IPS-18a (cell line): Measurements from ENCODE around the gene SDK1.

Experiments used
- H3K27ac ChIP-seq: one replicate; pipeline ENCODE4 v1.5.1; 2013; ENCODE audit warnings: low read length
- H3K27me3 ChIP-seq: one replicate; pipeline ENCODE4 v1.6.1; 2013; ENCODE audit warnings: mild to moderate bottlenecking, low read length; ENCODE audit not compliant: control insufficient read depth, insufficient read depth
- H3K36me3 ChIP-seq: one replicate; pipeline ENCODE4 v1.6.1; 2013; ENCODE audit warnings: low read depth, low read length; ENCODE audit not compliant: control insufficient read depth
- H3K4me1 ChIP-seq: one replicate; pipeline ENCODE4 v1.6.1; 2013; ENCODE audit warnings: low read depth, low read length; ENCODE audit not compliant: control insufficient read depth
- H3K4me3 ChIP-seq: one replicate; pipeline ENCODE4 v1.5.1; 2013; ENCODE audit warnings: low read length
- H3K9ac ChIP-seq: one replicate; pipeline ENCODE4 v1.6.1; 2013; ENCODE audit warnings: mild to moderate bottlenecking, low read length, moderate library complexity
- H3K9me3 ChIP-seq: one replicate; pipeline ENCODE4 v1.6.1; 2013; ENCODE audit warnings: low read depth, low read length; ENCODE audit not compliant: control insufficient read depth

SDK1 gene

DNA sequence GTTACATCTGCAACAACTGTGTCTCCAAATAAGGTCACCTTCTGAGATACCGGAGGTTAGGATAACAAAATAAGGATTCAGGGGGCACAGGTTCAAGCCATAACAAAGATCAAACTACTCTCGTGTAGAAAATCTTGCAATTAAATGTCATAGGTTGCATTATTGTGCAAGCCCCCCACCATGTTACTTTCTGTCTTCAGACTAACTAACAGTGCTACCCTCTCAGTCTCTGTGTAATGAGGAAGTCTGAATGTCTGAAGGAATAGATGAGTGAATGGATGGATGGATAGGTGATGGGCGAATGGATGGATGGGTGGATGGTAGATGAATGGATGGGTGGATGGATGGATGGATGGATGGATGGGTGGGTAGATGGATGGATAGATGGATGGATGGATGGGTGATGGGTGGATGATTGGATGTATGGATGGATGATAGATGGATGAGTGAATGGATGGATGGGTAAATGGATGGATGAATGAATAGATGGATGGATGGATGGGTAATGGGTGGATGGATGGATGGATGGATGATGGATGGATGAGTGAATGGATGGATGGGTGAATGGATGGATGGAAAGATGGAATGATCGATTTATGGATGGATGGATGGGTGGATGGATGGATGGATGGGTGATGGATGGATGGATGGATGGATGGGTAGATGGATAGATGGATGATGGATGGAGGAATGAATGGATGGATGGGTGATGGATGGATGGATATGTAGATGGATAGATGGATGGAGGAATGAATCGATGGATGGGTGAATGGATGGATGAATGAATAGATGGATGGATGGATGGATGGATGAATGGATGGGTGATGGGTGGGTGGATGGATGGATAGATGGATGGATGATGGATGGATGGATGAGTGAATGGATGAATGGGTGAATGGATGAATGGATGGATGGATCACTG, 823.8 kb downstream of the SDK1 start:
- Histone ChIP-seq H3K4me1 (peaks cover 4% of the 10 kb centered on the region), H3K36me3 (no peaks in the 10 kb centered on the region), H3K4me3 (no peak overlapping the region), H3K9me3 (peaks cover 5% of the 10 kb centered on the region), H3K27ac (no peak overlapping the region), H3K27me3 (no peaks in the 10 kb centered on the region), H3K9ac (no peak overlapping the region)

DNA sequence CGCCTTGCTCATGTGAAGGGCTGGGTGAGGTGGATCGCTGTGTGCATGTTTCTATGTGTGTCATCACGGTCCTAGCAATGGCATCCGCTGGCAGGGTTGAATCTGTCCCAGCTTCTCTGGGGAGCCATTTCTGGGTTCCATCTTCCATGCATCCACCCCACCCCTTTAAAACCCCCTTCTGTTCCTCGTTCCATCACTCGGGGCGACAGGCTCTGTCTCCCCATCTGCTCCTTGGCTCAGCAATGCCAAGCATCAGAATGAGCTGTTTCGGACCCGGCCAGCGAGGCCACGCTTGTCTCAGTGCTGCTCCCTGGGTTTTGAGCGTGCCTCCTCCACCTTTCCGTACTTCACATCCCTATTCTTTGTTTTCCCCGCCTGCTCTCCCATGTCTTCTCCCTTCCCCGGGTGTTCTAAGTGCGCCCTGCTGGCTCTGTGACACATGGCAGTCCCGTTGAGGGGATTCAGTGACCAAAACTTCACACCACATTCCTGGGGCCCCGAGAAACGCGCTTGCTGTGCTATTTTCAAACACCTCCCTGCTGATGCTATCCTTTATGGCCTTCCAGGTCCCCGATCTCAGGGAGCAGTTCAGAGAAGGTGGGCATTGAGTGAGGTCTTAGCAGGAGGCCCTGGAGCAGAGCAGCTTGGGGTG, 827.0 kb downstream of the SDK1 start:
- Histone ChIP-seq H3K27me3 (no peaks in the 10 kb centered on the region), H3K4me3 (no peak overlapping the region), H3K9me3 (no peaks in the 10 kb centered on the region), H3K36me3 (no peaks in the 10 kb centered on the region), H3K9ac (no peak overlapping the region), H3K4me1 (peaks cover 16% of the 10 kb centered on the region), H3K27ac (no peak overlapping the region)

DNA sequence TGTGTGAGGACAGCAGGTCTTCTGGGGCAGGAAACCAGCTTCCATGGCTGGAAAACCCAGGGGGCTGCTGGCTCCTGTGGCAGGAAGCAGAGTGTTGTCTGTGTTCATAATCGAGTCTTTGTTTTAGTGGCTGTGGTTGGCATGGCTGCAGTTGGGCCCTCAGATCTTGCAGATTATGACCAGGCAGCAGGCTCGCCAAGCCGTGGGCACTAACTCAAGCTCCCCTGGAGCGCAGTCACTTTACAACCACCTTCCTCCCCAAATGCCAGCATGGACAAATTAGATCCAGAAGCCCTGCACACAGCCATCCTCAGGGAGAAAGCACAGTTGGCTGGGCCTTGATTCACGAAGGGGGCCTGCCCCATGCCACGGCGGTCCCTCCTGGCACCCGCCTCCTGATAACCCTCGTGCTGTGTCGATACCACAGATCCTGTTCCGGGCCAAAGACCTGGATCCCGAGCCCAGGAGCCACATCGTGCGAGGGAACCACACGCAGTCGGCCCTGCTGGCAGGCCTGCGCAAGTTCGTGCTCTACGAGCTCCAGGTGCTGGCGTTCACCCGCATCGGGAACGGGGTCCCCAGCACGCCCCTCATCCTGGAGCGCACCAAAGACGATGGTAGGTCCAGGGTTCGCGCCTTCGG, 828.5 kb downstream of the SDK1 start:
- Histone ChIP-seq H3K9me3 (no peaks in the 10 kb centered on the region), H3K27me3 (no peaks in the 10 kb centered on the region), H3K27ac (no peak overlapping the region), H3K36me3 (no peaks in the 10 kb centered on the region), H3K4me1 (peaks cover 26% of the 10 kb centered on the region), H3K4me3 (no peak overlapping the region), H3K9ac (no peak overlapping the region)

GRCh38 chr7:4131063-4131462, 830.0 kb downstream of the SDK1 start:
- Histone ChIP-seq H3K9me3 (no peaks in the 10 kb centered on the region), H3K36me3 (no peaks in the 10 kb centered on the region), H3K27me3 (no peaks in the 10 kb centered on the region), H3K4me3 (no peak overlapping the region), H3K27ac (no peak overlapping the region), H3K4me1 (peaks cover 37% of the 10 kb centered on the region), H3K9ac (no peak overlapping the region)

- Histone ChIP-seq H3K4me3 (no peak overlapping the region), H3K9me3 (no peaks in the 10 kb centered on the region), H3K4me1 (peaks cover 44% of the 10 kb centered on the region), H3K36me3 (no peaks in the 10 kb centered on the region), H3K9ac (no peak overlapping the region), H3K27me3 (no peaks in the 10 kb centered on the region), H3K27ac (no peak overlapping the region)
Measured at GRCh38 chr7:4132221-4132620, 831.2 kb downstream of the SDK1 start.

DNA sequence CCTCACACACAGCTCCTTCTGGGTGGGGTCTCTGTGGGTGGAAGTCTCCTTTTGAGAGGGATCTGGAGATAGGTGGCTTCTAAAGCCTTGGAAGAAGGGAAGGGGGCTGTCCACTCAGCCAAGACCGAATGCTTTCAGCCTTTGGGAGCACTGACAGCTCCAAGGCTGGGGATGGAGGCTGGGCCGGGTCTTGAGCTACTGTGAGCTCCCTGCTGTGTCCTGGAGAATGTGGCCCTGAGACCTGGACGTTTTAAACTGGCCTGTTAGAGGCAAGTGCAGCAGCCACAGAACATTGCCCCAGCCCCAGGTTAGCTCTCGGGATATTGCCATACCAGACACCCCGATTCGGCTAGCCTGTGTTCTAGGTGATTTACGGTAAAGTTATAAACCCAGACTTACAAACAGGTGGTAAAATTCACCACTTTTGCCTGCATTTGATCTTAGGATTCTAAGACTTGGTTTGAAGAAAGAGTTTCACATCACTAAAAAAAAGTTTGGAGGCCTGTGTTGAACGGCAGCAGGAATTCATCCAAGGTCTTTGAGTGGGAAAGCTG, 832.5 kb downstream of the SDK1 start:
- no peaks in the 10 kb centered on the region for H3K9me3 ChIP-seq
- no peak overlapping the region for H3K9ac ChIP-seq
- no peak overlapping the region for H3K4me3 ChIP-seq
- peaks cover 44% of the 10 kb centered on the region for H3K4me1 ChIP-seq
- no peak overlapping the region for H3K27ac ChIP-seq
- H3K27me3 ChIP-seq: no peaks in the 10 kb centered on the region
- H3K36me3 ChIP-seq: no peaks in the 10 kb centered on the region

- Histone ChIP-seq H3K4me1 (peaks cover 44% of the 10 kb centered on the region), H3K27me3 (no peaks in the 10 kb centered on the region), H3K36me3 (no peaks in the 10 kb centered on the region), H3K9ac (no peak overlapping the region), H3K27ac (no peak overlapping the region), H3K4me3 (no peak overlapping the region), H3K9me3 (no peaks in the 10 kb centered on the region)
Measured at GRCh38 chr7:4134204-4134603, 833.2 kb downstream of the SDK1 start.

- H3K27ac ChIP-seq: no peak overlapping the region
- no peaks in the 10 kb centered on the region for H3K27me3 ChIP-seq
- peaks cover 44% of the 10 kb centered on the region for H3K4me1 ChIP-seq
- no peak overlapping the region for H3K4me3 ChIP-seq
- H3K9ac ChIP-seq: no peak overlapping the region
- no peaks in the 10 kb centered on the region for H3K9me3 ChIP-seq
- no peaks in the 10 kb centered on the region for H3K36me3 ChIP-seq
Measured at GRCh38 chr7:4134631-4135030, 833.6 kb downstream of the SDK1 start.

GRCh38 chr7:4135301-4135700, 834.2 kb downstream of the SDK1 start:
- Histone ChIP-seq H3K9ac (no peak overlapping the region), H3K27me3 (no peaks in the 10 kb centered on the region), H3K4me1 (peaks cover 42% of the 10 kb centered on the region), H3K4me3 (no peak overlapping the region), H3K36me3 (no peaks in the 10 kb centered on the region), H3K27ac (no peak overlapping the region), H3K9me3 (no peaks in the 10 kb centered on the region)

- Histone ChIP-seq H3K27me3 (no peaks in the 10 kb centered on the region), H3K4me1 (peaks cover 35% of the 10 kb centered on the region), H3K36me3 (no peaks in the 10 kb centered on the region), H3K4me3 (peak overlapping the region; percentile 2), H3K27ac (no peak overlapping the region), H3K9me3 (no peaks in the 10 kb centered on the region), H3K9ac (no peak overlapping the region)
Measured at GRCh38 chr7:4136036-4136435, 835.0 kb downstream of the SDK1 start.

- Histone ChIP-seq H3K27ac (no peak overlapping the region), H3K27me3 (no peaks in the 10 kb centered on the region), H3K9ac (no peak overlapping the region), H3K9me3 (no peaks in the 10 kb centered on the region), H3K4me3 (peak overlapping the region; percentile 2), H3K36me3 (no peaks in the 10 kb centered on the region), H3K4me1 (peaks cover 29% of the 10 kb centered on the region)
Measured at GRCh38 chr7:4136501-4137110, 835.6 kb downstream of the SDK1 start.
